CD14-positive monocyte (primary cell): ENCODE measurements around the gene BECN2. TPM values are rescaled to one million over a fixed set of nuclear protein-coding genes. Genes with fewer than 3 reads are reported as not detected.

ENCODE experiments used
- DNase-seq, 3 donors: peaks; one replicate each; pipeline ENCODE4 v3.0.0-alpha.2; 2011 to 2022
- H2AFZ ChIP-seq: 2 replicates; pipeline ENCODE4 v1.6.0; 2012; ENCODE audit warnings: mild to moderate bottlenecking, low read depth, low read length, inconsistent platforms; ENCODE audit not compliant: insufficient read depth, poor library complexity, severe bottlenecking
- H3K27ac ChIP-seq, 2 donors: 1 replicate in 1 of 2; 2 replicates in 1 of 2; pipeline ENCODE4 v1.5.1; 2012 to 2013; ENCODE audit warnings: low read length in 2 of 2, control low read depth in 1 of 2, inconsistent platforms in 1 of 2, low read depth in 1 of 2, mild to moderate bottlenecking in 1 of 2
- H3K27me3 ChIP-seq, 2 donors: one replicate each; pipeline versions ENCODE4 v1.6.0 to v1.6.1; 2011 to 2013; ENCODE audit warnings: low read length in 2 of 2; ENCODE audit not compliant: control insufficient read depth in 2 of 2, insufficient read depth in 2 of 2
- H3K36me3 ChIP-seq, 2 donors: replicated peaks in 1 of 2; 1 replicate in 1 of 2; 2 replicates in 1 of 2; pipeline versions ENCODE4 v1.5.1 to v1.6.1; 2012 to 2013; ENCODE audit warnings: low read length in 2 of 2, control low read depth in 1 of 2, inconsistent platforms in 1 of 2, mild to moderate bottlenecking in 1 of 2; ENCODE audit not compliant: insufficient read depth in 2 of 2, control insufficient read depth in 1 of 2
- H3K4me1 ChIP-seq, 2 donors: 1 replicate in 1 of 2; 2 replicates in 1 of 2; pipeline versions ENCODE4 v1.5.1 to v1.6.1; 2012 to 2013; ENCODE audit warnings: low read length in 2 of 2, control low read depth in 1 of 2, inconsistent platforms in 1 of 2, mild to moderate bottlenecking in 1 of 2, moderate library complexity in 1 of 2; ENCODE audit not compliant: insufficient read depth in 2 of 2, control insufficient read depth in 1 of 2
- H3K4me2 ChIP-seq: replicated peaks from 2 replicates; pipeline ENCODE3; 2012; ENCODE audit warnings: low read length, moderate library complexity, mild to moderate bottlenecking; ENCODE audit not compliant: poor library complexity, severe bottlenecking; ENCODE audit errors: extremely low read depth
- H3K4me3 ChIP-seq, 3 experiments: fragments of 200-600 bp in 1 of 3; sonication (generic) in 1 of 3; replicated peaks in 1 of 3; 1 replicate in 2 of 3; 2 replicates in 1 of 3; pipeline ENCODE4 v1.5.1; 2011 to 2013; ENCODE audit warnings: low read length in 3 of 3, mild to moderate bottlenecking in 3 of 3, control low read depth in 2 of 3, low read depth in 2 of 3, inconsistent platforms in 1 of 3, moderate library complexity in 1 of 3
- H3K79me2 ChIP-seq: 2 replicates; pipeline ENCODE4 v1.6.0; 2012; ENCODE audit warnings: mild to moderate bottlenecking, control low read depth, inconsistent platforms, low read length, moderate library complexity; ENCODE audit not compliant: insufficient read depth
- H3K9ac ChIP-seq: 2 replicates; pipeline ENCODE4 v1.6.0; 2017; ENCODE audit warnings: low read length, mild to moderate bottlenecking; ENCODE audit not compliant: insufficient read depth, poor library complexity, severe bottlenecking
- H3K9me3 ChIP-seq, 2 donors: replicated peaks in 1 of 2; 1 replicate in 1 of 2; 2 replicates in 1 of 2; pipeline versions ENCODE4 v1.5.1 to v1.6.1; 2012 to 2013; ENCODE audit warnings: low read length in 2 of 2, control low read depth in 1 of 2; ENCODE audit not compliant: control insufficient read depth in 1 of 2, insufficient read depth in 1 of 2
- H4K20me1 ChIP-seq: 2 replicates; pipeline ENCODE4 v1.6.0; 2012; ENCODE audit warnings: mild to moderate bottlenecking, low read length, control low read depth, moderate library complexity; ENCODE audit not compliant: insufficient read depth
- H3K27ac Mint-ChIP-seq, 7 donors: one replicate each; pipeline ENCODE4 v1.8.0; 2020; ENCODE audit warnings: mild to moderate bottlenecking in 7 of 7, mixed read lengths in 7 of 7, moderate library complexity in 6 of 7, inconsistent platforms in 2 of 7
- H3K27me3 Mint-ChIP-seq, 3 donors: one replicate each; pipeline ENCODE4 v1.8.0; 2021 to 2022; ENCODE audit warnings: low read depth in 3 of 3, mild to moderate bottlenecking in 3 of 3, mixed read lengths in 3 of 3, moderate library complexity in 3 of 3, inconsistent platforms in 1 of 3
- H3K36me3 Mint-ChIP-seq, 2 donors: one replicate each; pipeline ENCODE4 v1.8.0; 2020; ENCODE audit warnings: mixed read lengths in 2 of 2, inconsistent platforms in 1 of 2, mild to moderate bottlenecking in 1 of 2
- H3K4me1 Mint-ChIP-seq: one replicate; pipeline ENCODE4 v1.8.0; 2020; ENCODE audit warnings: mild to moderate bottlenecking, mixed read lengths
- H3K4me3 Mint-ChIP-seq, 2 donors: one replicate each; pipeline ENCODE4 v1.8.0; 2020; ENCODE audit warnings: mild to moderate bottlenecking in 2 of 2, mixed read lengths in 2 of 2, moderate library complexity in 1 of 2
- H3K9me3 Mint-ChIP-seq, 7 donors: one replicate each; pipeline ENCODE4 v1.8.0; 2020 to 2022; ENCODE audit warnings: mixed read lengths in 7 of 7, mild to moderate bottlenecking in 6 of 7, moderate library complexity in 6 of 7, inconsistent platforms in 2 of 7
- WGBS: methylation state at CpG from one replicate; pipeline ENCODE4 v1.1.5; 2013; ENCODE audit warnings: missing lambda C conversion rate; ENCODE audit not compliant: insufficient coverage; 5-methylcytosine and 5-hydroxymethylcytosine counted together
- intact Hi-C, 2 donors: fragments of 100-400 bp; cut with micrococcal nuclease; formaldehyde crosslinking; loops; one replicate each; pipeline versions ENCODE4 v1.15.0 to v1.15.1; 2023
- polyA plus RNA-seq, 3 donors: library from polyadenylated mRNA; depleted of rRNA in 1 of 3; unstranded in 2 of 3; stranded (reverse) in 1 of 3; fragments of 300-500 nt in 2 of 3; fragments of >200 nt in 1 of 3; fragmentation: Illumina TruSeq in 2 of 3; gene quantifications; 1 replicate in 2 of 3; 2 replicates in 1 of 3; pipeline ENCODE4 v1.2.3, GENCODE V29; 2012 to 2021
- TF ChIP-seq, protein P1 (sequence below): fragments of 200-600 bp; IDR thresholded peaks from one replicate; pipeline ENCODE4 v1.8.0; 2022; ENCODE audit warnings: antibody characterized with exemption, mild to moderate bottlenecking

Gene BECN2
- polyA plus RNA-seq, 3 donors, result not detected

- no peak overlapping the region for H3K4me3 Mint-ChIP-seq
Observed at GRCh38 chr1:242005866-242006535, 48.4 kb downstream of the BECN2 start.

GRCh38 chr1:242006976-242007375 is 49.4 kb downstream of the BECN2 start:
- Mint-ChIP-seq H3K4me1 (no peaks in the 10 kb centered on the region), H3K36me3 (no peaks in the 10 kb centered on the region), H3K27ac (no peak overlapping the region), H3K4me3 (no peak overlapping the region), H3K27me3 (peaks cover 4 to 15% (median 8%) of the 10 kb centered on the region in 3 donors), H3K9me3 (peaks cover 0 to 5% (median 0%) of the 10 kb centered on the region in 7 donors)
- Histone ChIP-seq H4K20me1 (no peaks in the 10 kb centered on the region), H3K9me3 (no peaks in the 10 kb centered on the region), H2AFZ (no peak overlapping the region), H3K4me1 (no peaks in the 10 kb centered on the region), H3K79me2 (no peaks in the 10 kb centered on the region), H3K4me2 (no peak overlapping the region), H3K27me3 (no peaks in the 10 kb centered on the region), H3K27ac (no peak overlapping the region), H3K9ac (no peak overlapping the region), H3K36me3 (no peaks in the 10 kb centered on the region), H3K4me3 (no peak overlapping the region)
- 80% methylated on average over 1 of the region's 3 CpGs for WGBS
- no peak for DNase-seq
- TF ChIP-seq, protein P1, sequence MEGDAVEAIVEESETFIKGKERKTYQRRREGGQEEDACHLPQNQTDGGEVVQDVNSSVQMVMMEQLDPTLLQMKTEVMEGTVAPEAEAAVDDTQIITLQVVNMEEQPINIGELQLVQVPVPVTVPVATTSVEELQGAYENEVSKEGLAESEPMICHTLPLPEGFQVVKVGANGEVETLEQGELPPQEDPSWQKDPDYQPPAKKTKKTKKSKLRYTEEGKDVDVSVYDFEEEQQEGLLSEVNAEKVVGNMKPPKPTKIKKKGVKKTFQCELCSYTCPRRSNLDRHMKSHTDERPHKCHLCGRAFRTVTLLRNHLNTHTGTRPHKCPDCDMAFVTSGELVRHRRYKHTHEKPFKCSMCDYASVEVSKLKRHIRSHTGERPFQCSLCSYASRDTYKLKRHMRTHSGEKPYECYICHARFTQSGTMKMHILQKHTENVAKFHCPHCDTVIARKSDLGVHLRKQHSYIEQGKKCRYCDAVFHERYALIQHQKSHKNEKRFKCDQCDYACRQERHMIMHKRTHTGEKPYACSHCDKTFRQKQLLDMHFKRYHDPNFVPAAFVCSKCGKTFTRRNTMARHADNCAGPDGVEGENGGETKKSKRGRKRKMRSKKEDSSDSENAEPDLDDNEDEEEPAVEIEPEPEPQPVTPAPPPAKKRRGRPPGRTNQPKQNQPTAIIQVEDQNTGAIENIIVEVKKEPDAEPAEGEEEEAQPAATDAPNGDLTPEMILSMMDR, result no peak
- intact Hi-C loops, result no loop called here

More at GRCh38 chr1:242005866-242006535, 48.4 kb downstream of the BECN2 start:
- Histone ChIP-seq H4K20me1 (no peaks in the 10 kb centered on the region), H3K36me3 (no peaks in the 10 kb centered on the region), H3K27me3 (no peaks in the 10 kb centered on the region), H3K4me3 (no peak overlapping the region), H3K9ac (no peak overlapping the region), H2AFZ (no peak overlapping the region), H3K4me2 (no peak overlapping the region), H3K79me2 (no peaks in the 10 kb centered on the region), H3K27ac (no peak overlapping the region), H3K4me1 (no peaks in the 10 kb centered on the region), H3K9me3 (no peaks in the 10 kb centered on the region)
- no CpG with 5 or more reads among the region's 5 CpGs for WGBS
- peaks cover 0 to 5% (median 0%) of the 10 kb centered on the region in 7 donors for H3K9me3 Mint-ChIP-seq
- TF ChIP-seq, protein P1, result no peak
- no peaks in the 10 kb centered on the region for H3K36me3 Mint-ChIP-seq
- no peak for DNase-seq
- H3K27ac Mint-ChIP-seq, result no peak overlapping the region
- intact Hi-C loops, result no loop called here
- peaks cover 4 to 17% (median 10%) of the 10 kb centered on the region in 3 donors for H3K27me3 Mint-ChIP-seq
- no peaks in the 10 kb centered on the region for H3K4me1 Mint-ChIP-seq

Other genes starting within 250 kb of the BECN2 start
- under 1 TPM in 2 of 3 donors, not detected in 1; 0.16 to 0.26 TPM for gene EXO1, start 109.6 kb upstream of the BECN2 start, polyA plus RNA-seq
- under 1 TPM in 1 of 3 donors, not detected in 2; 0.07 TPM for gene MAP1LC3C, start 41.3 kb downstream of the BECN2 start, polyA plus RNA-seq